Measurements from ENCODE around the gene GABBR2. TPM values are rescaled to one million over a fixed set of nuclear protein-coding genes. Genes with fewer than 3 reads are reported as not detected.

GABBR2 gene
- total and polyA plus RNA-seq, 9 of the 15 experiments (the other 6 are each of a cell fraction or from before 2014, with no cell fraction given): 0.15 to 1.9 (median 0.32) TPM

- no peak for TF ChIP-seq NCOR1 (IDR thresholded peaks at IDR 0.05)
- TF ChIP-seq CAMTA2 (CRISPR knock-in tag; conservative IDR thresholded peaks at IDR 0.05): no peak
- TF ChIP-seq DPF2 (IDR thresholded peaks at IDR 0.05): peak; percentile 10; the same call in 1 of the 2 replicates
- TF ChIP-seq TAL1 (IDR thresholded peaks at IDR 0.05): peak; percentile 35; the same call in 1 of the 2 replicates
- peak; percentile 48 to 55 for TF ChIP-seq NRF1 (conservative IDR thresholded peaks at IDR 0.05 in 1 of 2, IDR thresholded peaks at IDR 0.05 in 1 of 2)
- 0 out of 2 replicates have a peak, but pooled peaks have one; percentile 18 for TF ChIP-seq CREM (IDR thresholded peaks at IDR 0.05; ENCODE audit: low read depth)
Observed at GRCh38 chr9:98541684-98542230, 167.0 kb downstream of the GABBR2 start (continued).

GRCh38 chr9:98540476-98540875, 168.3 kb downstream of the GABBR2 start:
- CTCF ChIA-PET (ENCODE audit: low intra/inter-chr PET ratio): no interaction called here

More at GRCh38 chr9:98540476-98540875, 168.3 kb downstream of the GABBR2 start:
- Histone ChIP-seq H3K4me2 (ENCODE audit: insufficient read depth, low read length) (no peak overlapping the region), H4K20me1 (replicated peaks; ENCODE audit: control insufficient read depth, insufficient read depth, low read length) (no peaks in the 10 kb centered on the region), H3K4me1 (replicated peaks in 1 of 2; ENCODE audit: control insufficient read depth in 2 of 2, insufficient read depth in 2 of 2, low read length in 2 of 2) (peaks cover 2 to 3% of the 10 kb centered on the region in 2 experiments; a peak in 2 of 5 replicates), H3K4me3 (no peak overlapping the region), H3K9ac (ENCODE audit: insufficient read depth in 1 of 2, low read depth in 2 of 2, low read length in 2 of 2) (0 out of 4 replicates have a peak overlapping the region, but pooled peaks of 1 of the 2 experiments have one; percentile 29), H3K79me2 (ENCODE audit: control insufficient read depth, insufficient read depth, low read length) (no peaks in the 10 kb centered on the region), H3K9me3 (replicated peaks; ENCODE audit: control insufficient read depth, insufficient read depth, low read depth, low read length) (no peaks in the 10 kb centered on the region), H3K36me3 (ENCODE audit: control insufficient read depth, insufficient read depth, low read length) (no peaks in the 10 kb centered on the region), H3K27ac (ENCODE audit: extremely low read depth, low read depth, low read length) (no peak overlapping the region), H2AFZ (ENCODE audit: low read depth, low read length) (peak overlapping the region; percentile 42), H3K9me1 (ENCODE audit: control insufficient read depth, insufficient read depth, low read length) (no peaks in the 10 kb centered on the region), H3K27me3 (ENCODE audit: control insufficient read depth in 2 of 2, insufficient read depth in 2 of 2, low read length in 2 of 2) (no peaks in the 10 kb centered on the region; a peak in 1 of 5 replicates)
- intact Hi-C loops (cut with micrococcal nuclease): no loop called here
- DNase-seq (ENCODE audit: extremely low read depth in 1 of 4, low spot score in 3 of 4): no peak
- BruUV-seq (replicated peaks): no TSS peak
- no peak for ATAC-seq
- POLR2A ChIA-PET: interaction anchor here (0.9 to 1.0 kb wide), 2 partner anchors 18 to 166 kb away, joined by 3 to 5 read pairs; no protein-coding TSS in a partner anchor
- in situ Hi-C loops (cut with MboI): loop anchor here (25.0 kb wide), 1 partner anchor 228 kb away; no protein-coding TSS in a partner anchor
- 53% methylated on average over 4 of the region's 4 CpGs for WGBS (ENCODE audit: insufficient coverage, low coverage, missing lambda C conversion rate)
- TF ChIP-seq PHF8 (IDR thresholded peaks at IDR 0.05; ENCODE audit: borderline replicate concordance, low read length): no peak
- TF ChIP-seq PURB (CRISPR knock-in tag; IDR thresholded peaks at IDR 0.05; ENCODE audit: low read depth): no peak
- TF ChIP-seq EP400 (IDR thresholded peaks at IDR 0.05): no peak
- no peak for TF ChIP-seq MTA3 (IDR thresholded peaks at IDR 0.05; ENCODE audit: borderline replicate concordance)
- no peak for TF ChIP-seq PCBP1 (IDR thresholded peaks at IDR 0.05; ENCODE audit: low read depth, low read length, poor library complexity, severe bottlenecking)
- TF ChIP-seq GABPB2 (CRISPR knock-in tag; conservative IDR thresholded peaks at IDR 0.05): no peak
- no peak for TF ChIP-seq ETV6 (IDR thresholded peaks at IDR 0.05; ENCODE audit: borderline replicate concordance in 1 of 2, low read depth in 2 of 2, low read length in 1 of 2)
- no peak for TF ChIP-seq ETV6 (CRISPR knock-in tag; IDR thresholded peaks at IDR 0.05; ENCODE audit: borderline replicate concordance)
- no peak for TF ChIP-seq ATF3 (IDR thresholded peaks at IDR 0.05)
- TF ChIP-seq ATF3 (CRISPR knock-in tag; conservative IDR thresholded peaks at IDR 0.05): no peak
- TF ChIP-seq MEIS2 (IDR thresholded peaks at IDR 0.05; ENCODE audit: partially characterized antibody): no peak
- no peak for TF ChIP-seq CTBP1 (IDR thresholded peaks at IDR 0.05; ENCODE audit: borderline replicate concordance)
- TF ChIP-seq IRF1 (CRISPR knock-in tag; IDR thresholded peaks at IDR 0.05; ENCODE audit: borderline replicate concordance): no peak
- TF ChIP-seq IRF2 (CRISPR knock-in tag; IDR thresholded peaks at IDR 0.05): no peak
- no peak for TF ChIP-seq RAD51 (IDR thresholded peaks at IDR 0.05; ENCODE audit: borderline replicate concordance, low read depth)
- no peak for FAIRE-seq

Data from K562 (cell line).